Fibroblast of the conjunctiva (primary cell): ENCODE results near the gene PANX1.
A peak's percentile ranks its signal among the peaks of the same experiment; 100 is the strongest.
"Not testable (repeated sequence)": the region's sequence is repeated elsewhere in the genome, so short reads cannot be mapped to it uniquely, and the experiment has no call there.

Experiments
- DNase-seq: peaks from one replicate; pipeline ENCODE4 v3.0.0-alpha.2; 2010; ENCODE audit warnings: low read depth

PANX1 gene

DNA sequence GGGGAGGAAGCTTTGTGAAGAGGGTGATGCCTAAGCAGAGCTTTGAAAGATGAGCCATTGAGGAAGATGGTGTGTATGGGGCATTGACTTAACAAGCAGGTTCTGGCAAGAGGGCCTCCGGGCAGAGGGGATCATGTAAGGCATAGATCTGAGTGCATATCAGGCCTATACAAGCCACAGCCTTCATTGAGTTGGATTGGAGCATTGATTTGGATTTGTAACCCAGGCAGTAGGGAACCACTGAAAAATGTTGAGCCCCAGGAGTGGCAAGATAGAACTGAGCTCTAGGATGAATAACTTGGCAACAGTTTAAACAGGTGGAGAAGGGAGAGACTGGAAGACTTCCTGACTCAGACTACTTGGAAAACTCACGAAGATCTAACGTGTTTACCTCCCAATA is 21.4 kb downstream of the PANX1 start:
- no peak for DNase-seq

DNA sequence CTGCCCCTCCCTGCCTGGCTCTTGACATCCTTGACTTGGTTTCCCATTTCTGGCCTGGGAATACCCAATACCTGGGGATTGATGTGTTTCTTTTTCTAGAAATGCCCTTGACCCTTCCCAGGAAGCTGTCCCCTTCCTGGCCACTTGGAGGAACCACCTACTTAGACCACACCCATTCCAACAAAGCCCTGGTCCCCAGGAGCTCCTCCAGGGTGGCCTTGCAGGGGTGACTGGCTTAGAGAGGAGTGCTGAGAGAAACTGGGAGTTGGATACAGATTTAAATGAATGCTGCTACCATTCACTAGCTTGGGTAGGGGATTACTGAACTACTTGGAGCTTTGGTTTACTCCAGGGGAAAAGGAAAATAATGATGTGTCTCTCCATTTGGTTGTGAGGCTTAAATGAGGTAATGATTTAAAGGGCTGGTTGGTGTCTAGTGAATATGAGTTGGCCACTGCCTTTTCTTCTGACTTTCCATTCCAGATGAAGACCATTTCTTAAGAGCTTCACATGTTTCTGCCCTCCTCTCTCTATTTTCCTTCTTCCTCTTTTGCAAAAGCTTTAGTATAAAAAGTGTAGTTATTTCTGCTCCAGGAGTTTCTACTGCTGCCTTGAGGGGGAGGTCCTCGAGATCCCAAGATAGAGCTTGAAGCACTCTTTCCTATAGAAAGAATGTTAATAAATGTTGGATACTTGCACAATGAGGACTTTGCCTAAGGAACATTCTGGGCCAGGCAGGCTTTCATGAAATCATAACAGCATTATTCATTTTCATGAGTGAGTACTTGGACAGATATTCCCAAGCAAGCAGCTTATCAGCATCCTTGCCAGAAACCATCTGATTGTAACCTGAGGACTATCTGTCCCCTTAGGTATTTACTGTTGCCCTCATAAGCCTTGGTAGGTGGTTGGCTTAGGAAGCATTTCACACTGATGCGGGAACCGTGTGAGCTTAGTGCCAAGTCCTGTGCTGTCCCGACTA is 22.4 kb downstream of the PANX1 start:
- no peak for DNase-seq

DNA sequence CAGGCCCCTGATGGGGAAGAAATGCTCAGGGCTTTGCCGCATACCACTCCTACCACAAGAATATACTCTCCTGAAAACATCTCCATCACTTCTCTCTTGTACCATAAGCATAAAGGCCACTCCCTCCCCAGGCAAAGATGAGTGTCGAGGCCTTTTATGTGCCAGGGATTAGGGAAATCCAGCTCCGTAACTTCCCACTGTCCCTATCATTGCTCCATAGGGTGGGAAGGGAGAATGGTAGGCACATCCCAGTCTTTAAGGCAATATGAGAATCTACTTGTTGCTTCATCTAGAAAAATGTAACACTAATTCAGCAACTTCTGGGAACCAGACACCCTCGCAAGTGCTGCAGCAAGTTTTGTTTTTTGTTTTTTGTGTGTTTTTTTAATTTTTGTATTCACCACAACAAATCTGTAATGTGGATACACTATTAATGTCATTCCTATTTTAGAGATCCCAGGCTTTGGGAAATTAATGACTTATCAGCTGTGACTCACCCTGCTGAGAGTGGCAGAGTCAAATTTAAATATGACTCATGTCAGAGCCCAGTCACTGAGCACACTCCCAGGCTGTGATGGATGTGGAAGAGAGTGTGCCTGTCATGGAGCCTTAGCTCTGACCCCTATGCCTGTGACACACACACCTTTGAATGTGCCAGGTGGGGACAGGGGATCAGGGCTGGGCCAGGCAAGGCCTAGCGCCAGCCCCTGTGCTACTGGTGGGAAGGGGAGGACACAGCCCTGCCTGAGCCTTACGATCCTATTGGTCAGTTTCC is 23.4 kb downstream of the PANX1 start:
- no peak for DNase-seq

DNA sequence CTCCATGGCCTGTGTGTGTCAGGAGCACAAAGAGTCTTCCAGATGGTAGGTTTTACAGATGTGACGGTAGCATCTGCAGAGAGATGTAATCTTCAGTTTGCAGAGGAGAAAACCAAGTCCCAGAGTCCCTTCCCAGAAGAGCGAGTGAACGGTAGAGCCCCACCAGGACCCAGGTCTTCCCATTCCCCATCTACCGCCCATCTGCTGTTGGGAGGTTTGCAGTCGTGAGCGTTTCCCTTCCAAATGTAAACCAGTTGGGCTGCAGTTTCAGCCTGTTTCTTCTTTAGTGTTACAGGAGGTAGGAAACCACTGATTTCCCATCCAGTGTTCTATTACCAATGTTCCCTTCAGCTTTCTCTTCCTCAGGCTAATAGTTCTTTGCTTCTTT is 24.0 kb downstream of the PANX1 start:
- no peak for DNase-seq

DNA sequence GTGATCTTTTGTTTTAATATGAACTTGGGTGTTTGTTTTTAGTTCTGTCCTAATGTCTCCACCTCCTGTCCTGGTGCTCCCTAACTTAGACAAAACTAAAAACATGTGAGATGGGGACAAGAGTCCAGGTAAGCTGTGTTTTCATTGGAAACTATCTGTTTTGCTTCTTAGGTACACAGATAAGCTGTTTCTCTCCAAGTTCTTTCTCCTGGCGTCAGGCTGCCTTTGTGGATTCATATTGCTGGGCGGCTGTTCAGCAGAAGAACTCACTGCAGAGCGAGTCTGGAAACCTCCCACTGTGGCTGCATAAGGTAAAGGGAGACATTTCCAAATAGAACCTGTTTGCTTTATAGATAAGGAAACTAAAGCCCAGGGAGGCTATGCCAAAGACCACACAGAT is 24.7 kb downstream of the PANX1 start:
- no peak for DNase-seq

DNA sequence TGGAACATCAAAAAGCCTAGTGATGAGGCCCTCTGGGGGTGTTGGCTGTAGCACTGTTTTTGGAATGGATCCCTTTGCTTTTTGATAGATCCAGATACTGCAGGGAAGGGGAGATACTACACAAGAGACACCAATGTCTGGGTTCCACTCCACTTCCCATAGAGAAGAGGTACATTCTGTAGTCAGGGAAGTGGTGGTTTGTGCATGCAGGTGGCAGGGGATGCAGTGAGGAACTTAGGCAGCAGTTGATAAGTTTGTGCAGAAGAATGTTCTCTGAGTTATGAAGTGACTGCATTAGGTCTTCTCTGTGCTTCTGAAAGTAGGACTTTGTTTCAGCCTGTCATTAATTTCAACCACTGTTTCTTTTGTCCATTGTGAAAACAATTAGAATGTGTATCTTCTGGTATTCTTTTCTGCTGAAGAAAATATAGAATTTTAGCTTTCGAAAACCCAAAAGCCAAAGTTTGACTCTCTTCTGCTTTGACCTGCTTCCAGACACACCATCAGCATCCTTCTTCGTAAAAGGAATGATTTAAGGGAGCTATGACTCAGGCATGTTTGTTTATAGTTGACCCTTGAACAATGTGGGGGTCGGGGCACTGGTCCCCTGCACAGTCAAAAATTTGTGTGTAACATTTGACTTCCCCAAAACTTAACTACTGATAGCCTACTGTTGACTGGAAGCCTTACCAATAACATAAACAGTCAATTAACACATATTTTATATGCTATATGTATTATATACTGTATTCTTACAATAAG is 25.6 kb downstream of the PANX1 start:
- no peak for DNase-seq

DNA sequence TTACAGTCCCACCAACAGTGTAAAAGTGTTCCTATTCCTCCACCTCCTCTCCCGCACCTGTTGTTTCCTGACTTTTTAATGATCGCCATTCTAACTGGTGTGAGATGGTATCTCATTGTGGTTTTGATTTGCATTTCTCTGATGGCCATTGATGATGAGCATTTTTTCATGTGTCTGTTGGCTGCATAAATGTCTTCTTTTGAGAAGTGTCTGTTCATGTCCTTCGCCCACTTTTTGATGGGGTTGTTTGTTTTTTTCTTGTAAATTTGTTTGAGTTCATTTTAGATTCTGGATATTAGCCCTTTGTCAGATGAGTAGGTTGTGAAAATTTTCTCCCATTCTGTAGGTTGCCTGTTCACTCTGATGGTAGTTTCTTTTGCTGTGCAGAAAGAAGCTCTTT is 28.7 kb downstream of the PANX1 start:
- not testable (repeated sequence) for DNase-seq

DNA sequence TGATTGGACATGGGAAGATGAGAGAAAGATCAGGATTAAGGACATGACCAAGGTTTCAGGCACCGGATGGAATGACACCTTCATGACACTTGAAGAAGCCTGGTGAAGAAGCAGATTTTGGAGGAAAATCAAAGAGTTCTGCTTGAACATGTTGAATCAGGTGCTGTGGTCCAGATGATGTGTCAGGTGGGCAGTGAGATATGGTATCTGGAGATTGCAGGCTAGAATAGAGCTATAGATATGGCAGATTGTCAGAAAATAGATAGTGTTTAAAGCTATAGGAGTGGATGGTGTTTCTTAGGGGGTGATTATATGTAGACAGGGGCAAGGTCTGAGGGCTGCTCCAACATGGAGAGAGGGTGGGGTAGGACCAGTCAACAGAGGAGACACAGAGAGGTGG is 40.2 kb downstream of the PANX1 start:
- no peak for DNase-seq

DNA sequence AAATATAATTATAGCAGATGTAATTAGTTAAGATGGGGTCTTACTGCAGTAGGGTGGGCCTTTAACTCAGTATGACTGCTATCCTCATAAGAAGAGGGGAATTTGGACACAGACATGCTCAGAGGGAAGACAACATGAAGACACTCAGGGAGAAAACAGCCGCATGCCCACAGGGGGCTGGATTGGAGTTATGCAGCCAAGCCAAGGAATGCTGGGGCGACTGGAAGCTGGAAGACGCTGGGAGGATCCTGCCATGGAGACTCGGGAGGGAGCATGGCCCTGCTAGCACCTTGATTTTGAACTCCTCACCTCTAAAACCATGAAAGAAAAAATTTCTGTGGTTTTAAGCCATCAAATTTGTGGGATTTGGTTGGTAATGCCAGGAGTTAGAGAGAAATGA is 40.9 kb downstream of the PANX1 start:
- no peak for DNase-seq

DNA sequence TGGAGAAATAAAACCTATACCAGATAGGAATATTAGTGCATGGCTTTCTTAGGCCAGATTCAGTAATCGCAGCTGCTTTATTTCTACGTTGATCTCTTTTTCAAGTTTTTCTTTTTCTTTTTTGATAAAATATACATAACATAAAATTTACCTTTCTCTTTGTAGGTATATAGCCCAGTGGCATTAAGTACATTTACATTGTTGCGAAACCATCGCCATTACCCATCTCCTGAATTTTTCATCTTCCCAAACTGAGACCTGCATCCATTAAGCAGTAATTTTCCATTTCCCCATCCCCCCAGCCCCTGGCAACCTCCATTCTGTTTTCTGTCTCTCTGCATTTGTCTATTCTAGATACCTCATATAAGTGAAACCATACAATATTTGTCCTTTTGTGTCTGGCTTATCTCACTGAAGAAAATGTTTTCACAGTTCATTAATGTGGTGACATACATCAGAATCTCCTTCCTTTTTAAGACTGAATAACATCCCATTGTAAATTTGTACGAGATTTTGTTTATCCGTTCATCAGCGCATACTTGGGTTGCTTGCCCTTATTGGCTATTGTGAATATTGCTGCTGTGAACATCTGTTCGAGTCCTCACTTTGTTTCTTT is 41.4 kb downstream of the PANX1 start:
- no peak for DNase-seq

DNA sequence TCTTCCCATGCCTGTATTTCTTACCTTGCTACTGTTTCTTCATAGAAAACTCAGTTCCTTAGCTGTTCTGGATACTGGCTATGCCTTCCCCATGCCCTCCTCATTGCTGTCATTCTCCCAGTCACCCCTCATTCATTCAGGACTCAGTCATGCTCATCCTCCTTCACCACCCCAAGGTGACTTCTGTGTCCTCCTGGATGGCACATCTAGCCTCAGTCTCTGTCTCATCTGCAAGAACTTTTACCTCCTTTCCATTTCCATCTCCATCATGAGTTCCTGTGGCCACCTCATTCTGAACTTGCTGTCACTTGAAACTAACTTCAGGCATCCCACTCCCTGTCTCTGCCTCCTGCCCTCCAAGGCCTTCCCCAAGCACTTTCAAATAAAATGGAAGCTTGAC is 42.3 kb downstream of the PANX1 start:
- no peak for DNase-seq

DNA sequence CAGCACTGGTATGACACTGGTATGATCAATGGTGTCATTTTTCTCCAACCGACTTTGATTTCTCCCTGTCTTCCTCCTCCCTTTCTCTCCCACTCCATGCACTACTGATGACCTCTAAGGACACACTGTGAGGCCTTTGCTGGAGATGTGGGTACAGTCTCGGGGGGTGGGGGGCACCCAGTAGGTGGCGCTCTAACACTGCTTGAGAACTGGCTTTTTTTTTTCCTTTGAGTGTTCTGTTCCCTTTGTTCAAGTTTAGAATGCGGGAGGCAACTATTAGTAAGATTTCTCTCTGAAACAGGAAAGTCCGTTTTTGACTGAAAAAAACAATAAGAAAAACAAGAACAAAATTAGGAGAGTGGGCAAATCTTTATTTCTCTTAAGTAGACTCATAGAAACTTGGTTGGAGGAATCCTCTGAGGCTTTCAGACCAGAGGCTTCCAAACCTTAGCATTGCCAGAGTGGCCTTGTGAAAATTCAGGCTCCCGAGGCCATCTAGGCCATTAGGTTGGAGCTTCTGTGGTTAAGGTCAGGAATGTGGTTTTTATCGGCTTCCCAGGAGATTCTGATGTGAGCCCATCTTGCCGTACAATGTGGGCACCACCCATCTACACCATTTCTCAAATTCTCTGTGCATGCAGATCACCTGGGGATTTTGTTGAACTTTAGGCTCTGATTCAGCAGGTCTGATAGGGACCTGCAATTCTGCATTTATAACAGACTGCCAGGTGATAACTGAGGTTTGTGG is 43.2 kb downstream of the PANX1 start:
- DNase-seq = peak; percentile 14

DNA sequence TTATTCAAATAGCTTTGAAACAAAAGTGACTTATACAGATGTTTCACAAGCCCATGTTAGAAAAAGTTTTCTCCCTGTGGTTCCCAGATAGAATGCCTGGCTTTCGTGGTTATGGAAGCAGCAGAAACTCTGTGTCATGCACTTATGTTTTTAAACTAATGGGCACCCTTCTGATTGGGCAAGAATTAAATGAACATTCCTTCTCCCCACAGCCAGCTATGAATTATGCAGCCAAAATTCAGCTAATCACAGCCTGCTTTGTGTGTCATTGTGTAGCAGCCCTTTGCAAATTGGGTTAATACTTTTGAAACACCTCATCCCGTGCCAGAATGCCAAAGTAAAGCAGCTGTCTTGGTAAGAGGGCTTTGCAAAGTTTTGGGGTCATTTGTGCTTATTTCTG is 46.9 kb downstream of the PANX1 start:
- no peak for DNase-seq

DNA sequence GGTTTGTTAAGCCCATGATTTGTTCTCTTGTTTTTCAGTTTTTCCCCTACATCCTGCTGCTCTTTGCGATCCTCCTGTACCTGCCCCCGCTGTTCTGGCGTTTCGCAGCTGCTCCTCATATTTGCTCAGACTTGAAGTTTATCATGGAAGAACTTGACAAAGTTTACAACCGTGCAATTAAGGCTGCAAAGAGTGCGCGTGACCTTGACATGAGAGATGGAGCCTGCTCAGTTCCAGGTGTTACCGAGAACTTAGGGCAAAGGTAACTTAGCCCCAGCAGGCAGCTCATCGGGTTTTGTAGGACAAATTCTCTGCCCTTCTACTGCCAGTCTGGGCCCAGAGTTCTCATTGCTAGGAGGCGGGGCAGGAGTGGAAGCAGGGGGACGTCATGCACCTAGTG is 49.7 kb downstream of the PANX1 start:
- DNase-seq = no peak

DNA sequence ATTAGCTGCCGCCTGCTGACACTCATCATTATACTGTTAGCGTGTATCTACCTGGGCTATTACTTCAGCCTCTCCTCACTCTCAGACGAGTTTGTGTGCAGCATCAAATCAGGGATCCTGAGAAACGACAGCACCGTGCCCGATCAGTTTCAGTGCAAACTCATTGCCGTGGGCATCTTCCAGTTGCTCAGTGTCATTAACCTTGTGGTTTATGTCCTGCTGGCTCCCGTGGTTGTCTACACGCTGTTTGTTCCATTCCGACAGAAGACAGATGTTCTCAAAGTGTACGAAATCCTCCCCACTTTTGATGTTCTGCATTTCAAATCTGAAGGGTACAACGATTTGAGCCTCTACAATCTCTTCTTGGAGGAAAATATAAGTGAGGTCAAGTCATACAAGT is 51.1 kb downstream of the PANX1 start:
- no peak for DNase-seq

DNA sequence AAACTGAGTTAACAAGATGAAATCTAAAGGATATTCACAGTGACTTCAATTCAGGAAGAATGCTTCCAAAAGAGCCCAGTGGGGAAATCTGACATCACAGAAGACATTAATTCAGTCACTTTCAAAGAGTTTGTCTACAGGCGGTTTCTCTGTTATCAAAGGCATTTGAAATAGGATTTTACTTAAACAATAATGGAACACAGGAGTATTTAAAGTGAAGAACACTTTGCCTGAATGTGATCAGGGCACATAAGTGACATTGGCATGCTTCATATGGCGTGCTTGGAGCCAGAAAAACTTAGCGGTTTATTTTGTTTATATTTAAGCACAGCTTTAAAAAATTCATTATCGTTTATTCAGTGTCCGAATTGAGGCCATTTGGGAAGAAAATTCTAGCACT is 52.9 kb downstream of the PANX1 start:
- no peak for DNase-seq

DNA sequence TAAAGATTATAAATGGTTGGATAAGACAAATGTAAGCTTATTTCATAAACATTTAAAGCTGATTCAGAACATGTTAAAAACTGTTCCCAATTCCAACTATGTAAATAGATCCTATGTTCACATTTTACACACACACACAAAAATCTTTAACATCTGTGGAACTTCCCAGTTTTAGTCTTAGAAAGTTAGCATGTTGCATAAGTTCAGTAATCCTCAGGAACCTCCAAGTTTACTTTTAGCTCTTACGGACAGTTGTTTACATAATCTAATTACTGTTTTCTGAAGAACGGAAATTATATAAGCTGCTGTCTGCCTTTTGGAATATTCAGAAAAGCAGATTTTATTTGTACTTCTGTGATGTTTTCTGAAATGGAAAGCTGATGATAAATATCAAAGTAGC is 53.3 kb downstream of the PANX1 start:
- no peak for DNase-seq

DNA sequence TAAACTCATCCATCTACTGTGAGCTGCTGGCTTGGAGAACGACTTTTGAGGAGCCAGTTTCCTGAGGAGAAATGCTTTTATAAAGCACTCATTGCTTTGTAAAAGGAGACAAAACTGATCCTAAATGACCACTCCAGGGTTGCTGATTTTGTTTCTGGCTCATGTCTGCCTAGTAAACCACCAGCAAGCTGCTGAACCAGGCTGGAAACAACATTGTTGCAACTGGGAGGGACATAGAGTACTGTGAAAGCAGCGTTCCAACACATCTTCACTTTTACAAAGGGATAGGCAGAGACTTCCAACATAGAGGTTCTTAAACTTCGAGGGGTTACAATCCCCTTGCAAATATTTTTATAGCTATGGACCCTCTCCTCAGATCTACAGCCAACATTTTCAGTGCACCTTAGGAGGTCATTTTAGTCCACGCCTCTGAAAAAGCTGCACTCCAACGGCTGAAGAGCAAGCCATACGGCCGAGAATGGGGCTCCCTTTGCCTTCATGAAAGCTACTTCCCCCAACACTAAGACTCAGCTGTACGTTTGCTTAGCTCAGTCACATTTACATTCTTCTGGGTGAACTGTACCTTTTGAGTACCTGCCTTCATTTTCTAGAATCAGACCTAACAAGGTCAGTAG is 54.7 kb downstream of the PANX1 start:
- no peak for DNase-seq

DNA sequence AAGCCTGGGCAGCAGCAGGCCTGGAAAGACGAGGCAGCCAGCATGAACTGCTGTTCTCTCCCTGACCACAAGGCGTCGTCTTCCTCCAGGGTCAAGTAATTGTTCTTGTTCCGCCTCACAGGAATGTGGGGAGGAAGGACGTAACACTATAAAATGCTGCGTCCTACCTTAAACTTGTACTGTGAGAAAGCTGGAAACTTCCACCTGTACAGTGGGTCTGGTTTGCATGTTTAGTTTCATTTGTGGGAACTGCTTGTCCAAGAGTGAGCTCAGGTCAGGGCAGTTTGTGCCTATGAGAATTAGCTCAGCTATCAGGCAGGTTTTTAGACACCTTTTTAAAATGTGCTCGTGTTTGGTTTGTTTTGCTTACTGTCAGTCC is 55.2 kb downstream of the PANX1 start:
- peak; percentile 43 for DNase-seq

DNA sequence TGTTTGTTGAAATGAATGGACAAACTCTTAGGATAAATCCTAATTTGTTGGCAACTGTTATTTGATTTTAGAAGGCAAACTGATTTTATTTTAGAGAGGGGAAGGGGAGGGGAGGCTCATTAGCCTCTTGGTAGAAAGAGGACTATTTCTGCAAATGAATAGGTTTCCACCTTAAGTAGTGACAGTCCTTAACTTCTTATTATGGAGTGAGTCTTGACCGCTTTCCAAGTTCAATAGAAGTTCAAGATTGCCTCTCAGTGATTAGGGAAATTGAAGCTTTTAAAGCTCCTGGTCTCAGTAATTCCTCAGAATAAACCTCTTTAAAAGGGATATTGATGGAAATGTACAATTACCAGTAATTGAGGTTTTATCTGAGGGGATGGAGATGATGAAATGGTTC is 55.7 kb downstream of the PANX1 start:
- DNase-seq = no peak

DNA sequence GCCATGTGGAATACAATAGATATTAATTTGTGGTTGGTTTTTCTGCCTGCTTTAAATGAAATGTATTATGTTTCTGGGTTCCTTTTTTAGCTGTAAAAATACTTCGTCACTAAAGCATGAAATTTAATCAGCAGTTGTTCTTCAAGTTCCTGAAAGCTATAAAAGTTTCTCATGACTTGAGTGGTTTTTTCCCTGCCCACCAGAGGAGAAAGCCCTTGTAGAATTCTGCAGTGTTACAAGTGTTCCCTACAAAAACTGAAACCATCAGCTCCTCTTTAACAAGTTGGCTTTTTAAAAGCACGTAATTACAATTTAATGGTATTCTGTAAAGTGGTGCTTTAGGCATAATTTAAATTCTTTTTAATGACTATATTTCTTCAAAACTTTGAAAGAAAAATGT is 56.2 kb downstream of the PANX1 start:
- no peak for DNase-seq
